ENCODE measurements around the gene MAGEA2. TPM values are rescaled to one million over a fixed set of nuclear protein-coding genes. Genes with fewer than 3 reads are reported as not detected.
"Not testable (repeated sequence)": the region's sequence is repeated elsewhere in the genome, so short reads cannot be mapped to it uniquely, and the experiment has no call there.

Gene MAGEA2
- total RNA-seq, 1 experiment from 2014 or later: not detected

GRCh38 chrX:152733261-152733975 lies 20.2 kb downstream of the MAGEA2 start, which contains the start of the genes CSAG1 and MAGEA12:
CSAG1 (minus strand) TSS chrX:152733721; CDS start chrX:152732460, 1,261 bp downstream.
MAGEA12 (plus strand) TSS chrX:152733757; CDS start chrX:152736162, 2,405 bp downstream.
- no TSS peak for BruUV-seq (replicated peaks)
- intact Hi-C loops (cut with micrococcal nuclease; ENCODE audit: unreplicated experiment): no loop called here
- Histone ChIP-seq H3K4me1 (ENCODE audit: insufficient read depth, low read length, poor library complexity, severe bottlenecking) (no peaks in the 10 kb centered on the region), H3K9me3 (ENCODE audit: low read depth, low read length, poor library complexity, severe bottlenecking) (no peaks in the 10 kb centered on the region), H3K27ac (ENCODE audit: low read depth, low read length, poor library complexity, severe bottlenecking) (no peak within 1 kb of the TSS), H3K4me3 (ENCODE audit: low read depth, low read length, poor library complexity, severe bottlenecking) (no peak within 1 kb of the TSS), H3K27me3 (replicated peaks; ENCODE audit: insufficient read depth, low read depth, low read length, poor library complexity) (peaks cover 11% of the 10 kb centered on the region), H3K36me3 (ENCODE audit: insufficient read depth, low read length, poor library complexity, severe bottlenecking) (no peaks in the 10 kb centered on the region)
- ChIA-PET CTCF (no interaction called here), POLR2A (ENCODE audit: low non-redundant PET) (no interaction called here)
- no peak for TF ChIP-seq CTCF (conservative IDR thresholded peaks at IDR 0.05; ENCODE audit: low read depth, low read length)
- no peak for TF ChIP-seq EZH2 (IDR thresholded peaks at IDR 0.05; ENCODE audit: borderline replicate concordance, low read depth, low read length, poor library complexity, severe bottlenecking)
- no peak for DNase-seq (ENCODE audit: low spot score)

GRCh38 chrX:152725409-152725808 lies 28.2 kb downstream of the MAGEA2 start:
- no peaks in the 10 kb centered on the region for H3K27me3 ChIP-seq (replicated peaks; ENCODE audit: insufficient read depth, low read depth, low read length, poor library complexity)
- no peak overlapping the region for H3K27ac ChIP-seq (ENCODE audit: low read depth, low read length, poor library complexity, severe bottlenecking)
- DNase-seq (ENCODE audit: low spot score): no peak
- no peaks in the 10 kb centered on the region for H3K4me1 ChIP-seq (ENCODE audit: insufficient read depth, low read length, poor library complexity, severe bottlenecking)
- intact Hi-C loops (cut with micrococcal nuclease; ENCODE audit: unreplicated experiment): no loop called here
- no peaks in the 10 kb centered on the region for H3K36me3 ChIP-seq (ENCODE audit: insufficient read depth, low read length, poor library complexity, severe bottlenecking)
- ChIA-PET POLR2A (ENCODE audit: low non-redundant PET) (no interaction called here), CTCF (no interaction called here)
- no peaks in the 10 kb centered on the region for H3K9me3 ChIP-seq (ENCODE audit: low read depth, low read length, poor library complexity, severe bottlenecking)
- TF ChIP-seq CTCF (conservative IDR thresholded peaks at IDR 0.05; ENCODE audit: low read depth, low read length): no peak
- no peak for TF ChIP-seq EZH2 (IDR thresholded peaks at IDR 0.05; ENCODE audit: borderline replicate concordance, low read depth, low read length, poor library complexity, severe bottlenecking)
- no peak overlapping the region for H3K4me3 ChIP-seq (ENCODE audit: low read depth, low read length, poor library complexity, severe bottlenecking)
- no TSS peak for BruUV-seq (replicated peaks)

- CTCF ChIA-PET; POLR2A ChIA-PET (ENCODE audit: low non-redundant PET): not testable (repeated sequence)
Observed at GRCh38 chrX:152713815-152714787, 39.5 kb downstream of the MAGEA2 start, which contains the start of gene MAGEA2B. MAGEA2B (plus strand) TSS chrX:152714628; CDS start chrX:152717107, 2,479 bp downstream.

GRCh38 chrX:152713195-152713594 lies 40.4 kb downstream of the MAGEA2 start:
- H3K27ac ChIP-seq (ENCODE audit: low read depth, low read length, poor library complexity, severe bottlenecking); H3K4me3 ChIP-seq (ENCODE audit: low read depth, low read length, poor library complexity, severe bottlenecking); H3K27me3 ChIP-seq (replicated peaks; ENCODE audit: insufficient read depth, low read depth, low read length, poor library complexity); DNase-seq (ENCODE audit: low spot score); H3K4me1 ChIP-seq (ENCODE audit: insufficient read depth, low read length, poor library complexity, severe bottlenecking); intact Hi-C loops (cut with micrococcal nuclease; ENCODE audit: unreplicated experiment); BruUV-seq (replicated peaks); H3K36me3 ChIP-seq (ENCODE audit: insufficient read depth, low read length, poor library complexity, severe bottlenecking); H3K9me3 ChIP-seq (ENCODE audit: low read depth, low read length, poor library complexity, severe bottlenecking); CTCF ChIA-PET; POLR2A ChIA-PET (ENCODE audit: low non-redundant PET): not testable (repeated sequence)

More at GRCh38 chrX:152713815-152714787, 39.5 kb downstream of the MAGEA2 start, which contains the start of gene MAGEA2B:
- intact Hi-C loops (cut with micrococcal nuclease; ENCODE audit: unreplicated experiment); H3K27me3 ChIP-seq (replicated peaks; ENCODE audit: insufficient read depth, low read depth, low read length, poor library complexity); H3K4me1 ChIP-seq (ENCODE audit: insufficient read depth, low read length, poor library complexity, severe bottlenecking); BruUV-seq (replicated peaks); DNase-seq (ENCODE audit: low spot score); H3K27ac ChIP-seq (ENCODE audit: low read depth, low read length, poor library complexity, severe bottlenecking); H3K36me3 ChIP-seq (ENCODE audit: insufficient read depth, low read length, poor library complexity, severe bottlenecking); H3K9me3 ChIP-seq (ENCODE audit: low read depth, low read length, poor library complexity, severe bottlenecking); H3K4me3 ChIP-seq (ENCODE audit: low read depth, low read length, poor library complexity, severe bottlenecking): not testable (repeated sequence)

- BruUV-seq (replicated peaks); CTCF ChIA-PET; H3K4me1 ChIP-seq (ENCODE audit: insufficient read depth, low read length, poor library complexity, severe bottlenecking): not testable (repeated sequence)
Observed at GRCh38 chrX:152709173-152709572, 44.5 kb downstream of the MAGEA2 start, which contains the start of gene CSAG2. CSAG2 (minus strand) TSS chrX:152709273; CDS start chrX:152709112, 161 bp downstream.

More at GRCh38 chrX:152709173-152709572, 44.5 kb downstream of the MAGEA2 start, which contains the start of gene CSAG2:
- H3K27me3 ChIP-seq (replicated peaks; ENCODE audit: insufficient read depth, low read depth, low read length, poor library complexity); H3K27ac ChIP-seq (ENCODE audit: low read depth, low read length, poor library complexity, severe bottlenecking); DNase-seq (ENCODE audit: low spot score); H3K36me3 ChIP-seq (ENCODE audit: insufficient read depth, low read length, poor library complexity, severe bottlenecking); H3K4me3 ChIP-seq (ENCODE audit: low read depth, low read length, poor library complexity, severe bottlenecking); H3K9me3 ChIP-seq (ENCODE audit: low read depth, low read length, poor library complexity, severe bottlenecking); POLR2A ChIA-PET (ENCODE audit: low non-redundant PET); intact Hi-C loops (cut with micrococcal nuclease; ENCODE audit: unreplicated experiment): not testable (repeated sequence)
